Prostate gland (tissue), 2 donors: ENCODE data around the gene EOMES.

Experiments
- POLR2A ChIP-seq: fragments of 450-650 bp; IDR thresholded peaks from one replicate; pipeline ENCODE4 v1.6.1; 2016; ENCODE audit warnings: antibody characterized with exemption, mild to moderate bottlenecking
- TF ChIP-seq, protein P1 (sequence below), 4 experiments: fragments of 200-600 bp in 2 of 4; fragments of 450-650 bp in 2 of 4; sonication (generic) in 2 of 4; IDR thresholded peaks; 1 replicate in 3 of 4; 2 replicates in 1 of 4; pipeline ENCODE4 v1.5.1; 2016 to 2019; ENCODE audit warnings: antibody characterized with exemption in 4 of 4, mild to moderate bottlenecking in 2 of 4, moderate library complexity in 2 of 4

DNA sequence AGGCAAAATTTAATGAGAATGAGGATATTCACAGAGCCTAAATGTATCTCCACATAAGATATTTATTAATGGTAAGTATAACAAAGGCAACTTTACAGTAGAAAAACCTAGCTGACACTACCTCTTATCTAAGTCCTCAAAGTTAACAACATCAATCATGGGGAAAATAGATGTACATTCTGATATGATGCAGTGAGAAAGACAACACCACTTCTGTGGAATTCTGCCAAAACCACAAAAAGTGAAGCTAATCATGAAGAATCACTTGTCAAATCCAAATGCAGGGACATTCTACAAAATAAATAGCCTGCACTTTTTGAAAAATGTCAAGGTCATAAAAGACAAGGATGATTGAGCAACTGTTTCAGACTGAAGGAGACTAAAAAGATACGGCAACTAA lies 27.5 kb upstream of the EOMES start:
- TF ChIP-seq, protein P1, sequence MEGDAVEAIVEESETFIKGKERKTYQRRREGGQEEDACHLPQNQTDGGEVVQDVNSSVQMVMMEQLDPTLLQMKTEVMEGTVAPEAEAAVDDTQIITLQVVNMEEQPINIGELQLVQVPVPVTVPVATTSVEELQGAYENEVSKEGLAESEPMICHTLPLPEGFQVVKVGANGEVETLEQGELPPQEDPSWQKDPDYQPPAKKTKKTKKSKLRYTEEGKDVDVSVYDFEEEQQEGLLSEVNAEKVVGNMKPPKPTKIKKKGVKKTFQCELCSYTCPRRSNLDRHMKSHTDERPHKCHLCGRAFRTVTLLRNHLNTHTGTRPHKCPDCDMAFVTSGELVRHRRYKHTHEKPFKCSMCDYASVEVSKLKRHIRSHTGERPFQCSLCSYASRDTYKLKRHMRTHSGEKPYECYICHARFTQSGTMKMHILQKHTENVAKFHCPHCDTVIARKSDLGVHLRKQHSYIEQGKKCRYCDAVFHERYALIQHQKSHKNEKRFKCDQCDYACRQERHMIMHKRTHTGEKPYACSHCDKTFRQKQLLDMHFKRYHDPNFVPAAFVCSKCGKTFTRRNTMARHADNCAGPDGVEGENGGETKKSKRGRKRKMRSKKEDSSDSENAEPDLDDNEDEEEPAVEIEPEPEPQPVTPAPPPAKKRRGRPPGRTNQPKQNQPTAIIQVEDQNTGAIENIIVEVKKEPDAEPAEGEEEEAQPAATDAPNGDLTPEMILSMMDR (IDR thresholded peaks at IDR 0.05) = no peak
- no peak for TF ChIP-seq POLR2A
